Sigmoid colon (tissue), 7 donors: ENCODE data around the gene NTMT2. TPM values are rescaled to one million over a fixed set of nuclear protein-coding genes. Genes with fewer than 3 reads are reported as not detected.

Source experiments
- DNase-seq: peaks from one replicate; pipeline ENCODE4 v3.0.0-alpha.2; 2019
- H3K27ac ChIP-seq, 4 donors: fragments of 200-600 bp; sonication (generic); one replicate each; pipeline ENCODE4 v1.5.1; 2016 to 2019; ENCODE audit warnings: mild to moderate bottlenecking in 1 of 4
- H3K27me3 ChIP-seq, 3 donors: fragments of 200-600 bp; sonication (generic); one replicate each; pipeline ENCODE4 v1.5.1; 2019; ENCODE audit warnings: mild to moderate bottlenecking in 1 of 3
- H3K36me3 ChIP-seq, 4 donors: fragments of 200-600 bp; sonication (generic); one replicate each; pipeline ENCODE4 v1.5.1; 2016 to 2019
- H3K4me1 ChIP-seq, 4 donors: fragments of 200-600 bp; sonication (generic); one replicate each; pipeline ENCODE4 v1.5.1; 2017 to 2019
- H3K4me3 ChIP-seq, 4 donors: fragments of 200-600 bp; sonication (generic); one replicate each; pipeline ENCODE4 v1.5.1; 2017 to 2019; ENCODE audit warnings: mild to moderate bottlenecking in 2 of 4, moderate library complexity in 1 of 4
- H3K9me3 ChIP-seq, 4 donors: fragments of 200-600 bp in 3 of 4; sonication (generic) in 3 of 4; one replicate each; pipeline versions ENCODE4 v1.5.1 to v1.6.1; 2013 to 2019
- EP300 ChIP-seq, 4 donors: sonication (generic); formaldehyde crosslinking; IDR thresholded peaks; one replicate each; pipeline ENCODE4 v1.6.1; 2017; ENCODE audit warnings: antibody characterized with exemption in 4 of 4
- POLR2A ChIP-seq, 2 donors: fragments of 450-650 bp; IDR thresholded peaks; one replicate each; pipeline ENCODE4 v1.6.1; 2016; ENCODE audit warnings: antibody characterized with exemption in 2 of 2, mild to moderate bottlenecking in 2 of 2, moderate library complexity in 2 of 2
- POLR2AphosphoS5 ChIP-seq, 4 donors: sonication (generic); formaldehyde crosslinking; IDR thresholded peaks; one replicate each; pipeline ENCODE4 v1.6.1; 2017; ENCODE audit warnings: antibody characterized with exemption in 4 of 4
- WGBS, 2 donors: extraction: QIAGEN DNeasy Blood & Tissue Kit; methylation state at CpG; one replicate each; pipeline ENCODE4 v1.1.7; 2013; 5-methylcytosine and 5-hydroxymethylcytosine counted together
- intact Hi-C: fragments of 100-400 bp; cut with DNase I; formaldehyde crosslinking; loops from one replicate; pipeline ENCODE4 v1.15.1; 2023
- polyA plus RNA-seq, 3 donors: library from polyadenylated mRNA; stranded (reverse); fragments of 200-250 nt; gene quantifications; one replicate each; pipeline ENCODE4 v1.2.3, GENCODE V29; 2013
- total RNA-seq, 4 donors: library from RNA; depleted of rRNA; stranded (reverse); fragments of >200 nt; gene quantifications; one replicate each; pipeline ENCODE4 v1.1.0, GENCODE V29; 2016
- TF ChIP-seq, protein P1 (sequence below), 4 experiments: fragments of 450-650 bp in 3 of 4; fragments of 200-600 bp in 1 of 4; IDR thresholded peaks; one replicate each; pipeline ENCODE4 v1.5.1; 2016 to 2019; ENCODE audit warnings: antibody characterized with exemption in 4 of 4, mild to moderate bottlenecking in 3 of 4, moderate library complexity in 2 of 4
- donor health status: healthy with polysubstance abuse.
- donor health status: Bipolar disorder and iron deficiency.
- donor health status: healthy.

NTMT2 gene
- total and polyA plus RNA-seq, 7 donors: not detected

DNA sequence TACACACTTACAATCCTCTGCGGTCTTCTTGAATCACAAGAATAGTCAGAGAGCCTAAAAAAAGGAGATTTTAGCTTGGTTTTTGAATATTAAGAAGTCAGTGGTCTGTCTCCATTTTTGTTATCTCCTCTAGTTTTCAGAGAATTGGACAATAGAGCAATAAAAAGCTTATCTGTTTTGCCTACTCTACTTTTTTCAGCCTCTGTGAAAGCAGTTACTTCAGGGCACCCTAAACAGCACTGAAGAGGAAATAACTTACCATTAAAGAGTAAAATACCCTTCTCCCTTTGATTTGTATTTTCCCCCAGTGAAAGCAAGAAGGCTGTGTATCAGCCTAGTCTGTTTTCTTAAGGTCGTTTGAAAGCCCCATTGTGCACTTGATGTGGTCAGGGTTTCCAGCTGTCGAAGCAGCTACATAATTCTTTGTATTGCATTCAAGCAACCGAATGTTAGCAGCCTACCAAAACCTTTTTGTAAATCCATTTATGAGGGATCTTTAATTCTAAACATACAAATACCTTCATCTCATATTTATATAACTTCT is 1.0 kb downstream of the NTMT2 start:
- intact Hi-C loops: no loop called here
- no peaks in the 10 kb centered on the region for H3K9me3 ChIP-seq
- no peak overlapping the region for H3K27ac ChIP-seq
- H3K4me3 ChIP-seq: no peak overlapping the region
- WGBS, 2 donors: 23 to 37% methylated on average over 4 of the region's 4 CpGs
- no peak for DNase-seq
- no peaks in the 10 kb centered on the region for H3K27me3 ChIP-seq
- H3K36me3 ChIP-seq: no peaks in the 10 kb centered on the region
- TF ChIP-seq POLR2AphosphoS5 (IDR thresholded peaks at IDR 0.05) (no peak), EP300 (IDR thresholded peaks at IDR 0.05) (no peak), POLR2A (IDR thresholded peaks at IDR 0.05) (no peak)
- TF ChIP-seq, protein P1, sequence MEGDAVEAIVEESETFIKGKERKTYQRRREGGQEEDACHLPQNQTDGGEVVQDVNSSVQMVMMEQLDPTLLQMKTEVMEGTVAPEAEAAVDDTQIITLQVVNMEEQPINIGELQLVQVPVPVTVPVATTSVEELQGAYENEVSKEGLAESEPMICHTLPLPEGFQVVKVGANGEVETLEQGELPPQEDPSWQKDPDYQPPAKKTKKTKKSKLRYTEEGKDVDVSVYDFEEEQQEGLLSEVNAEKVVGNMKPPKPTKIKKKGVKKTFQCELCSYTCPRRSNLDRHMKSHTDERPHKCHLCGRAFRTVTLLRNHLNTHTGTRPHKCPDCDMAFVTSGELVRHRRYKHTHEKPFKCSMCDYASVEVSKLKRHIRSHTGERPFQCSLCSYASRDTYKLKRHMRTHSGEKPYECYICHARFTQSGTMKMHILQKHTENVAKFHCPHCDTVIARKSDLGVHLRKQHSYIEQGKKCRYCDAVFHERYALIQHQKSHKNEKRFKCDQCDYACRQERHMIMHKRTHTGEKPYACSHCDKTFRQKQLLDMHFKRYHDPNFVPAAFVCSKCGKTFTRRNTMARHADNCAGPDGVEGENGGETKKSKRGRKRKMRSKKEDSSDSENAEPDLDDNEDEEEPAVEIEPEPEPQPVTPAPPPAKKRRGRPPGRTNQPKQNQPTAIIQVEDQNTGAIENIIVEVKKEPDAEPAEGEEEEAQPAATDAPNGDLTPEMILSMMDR (IDR thresholded peaks at IDR 0.05): no peak
- no peaks in the 10 kb centered on the region for H3K4me1 ChIP-seq

GRCh38 chr1:170149241-170149640 is 3.5 kb downstream of the NTMT2 start:
- WGBS, 2 donors: 72 to 87% methylated on average over 3 of the region's 3 CpGs
- intact Hi-C loops: no loop called here

GRCh38 chr1:170150016-170150415 is 4.3 kb downstream of the NTMT2 start:
- H3K9me3 ChIP-seq: peaks cover 0 to 3% (median 0%) of the 10 kb centered on the region in 4 donors
- H3K36me3 ChIP-seq: no peaks in the 10 kb centered on the region
- no peak overlapping the region for H3K27ac ChIP-seq
- intact Hi-C loops: no loop called here
- no peaks in the 10 kb centered on the region for H3K27me3 ChIP-seq
- DNase-seq: no peak
- TF ChIP-seq POLR2AphosphoS5 (IDR thresholded peaks at IDR 0.05) (no peak), POLR2A (IDR thresholded peaks at IDR 0.05) (no peak), EP300 (IDR thresholded peaks at IDR 0.05) (no peak)
- TF ChIP-seq, protein P1 (IDR thresholded peaks at IDR 0.05): no peak
- no peaks in the 10 kb centered on the region for H3K4me1 ChIP-seq
- no peak overlapping the region for H3K4me3 ChIP-seq
- WGBS, 2 donors: 49 to 70% methylated on average over 2 of the region's 2 CpGs

More at GRCh38 chr1:170149241-170149640, 3.5 kb downstream of the NTMT2 start:
- no peak overlapping the region for H3K27ac ChIP-seq
- DNase-seq: no peak
- peaks cover 0 to 3% (median 0%) of the 10 kb centered on the region in 4 donors for H3K9me3 ChIP-seq
- TF ChIP-seq POLR2AphosphoS5 (IDR thresholded peaks at IDR 0.05): no peak
- TF ChIP-seq EP300 (IDR thresholded peaks at IDR 0.05): no peak
- TF ChIP-seq POLR2A (IDR thresholded peaks at IDR 0.05): no peak
- TF ChIP-seq, protein P1 (IDR thresholded peaks at IDR 0.05): no peak
- H3K4me1 ChIP-seq: no peaks in the 10 kb centered on the region
- H3K36me3 ChIP-seq: no peaks in the 10 kb centered on the region
- no peak overlapping the region for H3K4me3 ChIP-seq
- H3K27me3 ChIP-seq: no peaks in the 10 kb centered on the region

DNA sequence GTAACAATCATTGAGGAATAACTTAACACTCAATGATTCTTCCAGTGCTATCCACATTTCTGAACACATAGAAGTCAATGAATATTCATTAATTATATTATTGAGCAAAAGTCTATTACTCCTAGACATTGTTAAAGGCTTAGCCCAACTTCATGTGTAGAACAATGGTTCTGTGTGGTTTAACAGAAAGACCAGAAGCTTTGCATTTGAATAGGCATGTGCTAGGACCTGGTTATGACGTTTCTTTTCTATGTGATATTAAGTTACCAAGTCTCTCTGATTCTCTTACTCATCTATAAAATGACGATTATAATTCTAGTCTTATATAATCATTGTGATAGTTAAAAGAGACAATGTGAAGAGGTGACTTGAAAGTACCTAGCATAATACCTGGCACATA is 5.2 kb downstream of the NTMT2 start:
- intact Hi-C loops: no loop called here
- Histone ChIP-seq H3K27me3 (no peaks in the 10 kb centered on the region), H3K27ac (no peak overlapping the region), H3K36me3 (no peaks in the 10 kb centered on the region), H3K4me3 (no peak overlapping the region), H3K9me3 (peaks cover 0 to 3% (median 0%) of the 10 kb centered on the region in 4 donors), H3K4me1 (no peaks in the 10 kb centered on the region)
- whole genome bisulfite sequencing, 2 donors: 86 to 88% methylated on average over 2 of the region's 2 CpGs
- TF ChIP-seq POLR2AphosphoS5 (IDR thresholded peaks at IDR 0.05) (no peak), EP300 (IDR thresholded peaks at IDR 0.05) (no peak), POLR2A (IDR thresholded peaks at IDR 0.05) (no peak)
- TF ChIP-seq, protein P1 (IDR thresholded peaks at IDR 0.05): no peak
- no peak for DNase-seq

DNA sequence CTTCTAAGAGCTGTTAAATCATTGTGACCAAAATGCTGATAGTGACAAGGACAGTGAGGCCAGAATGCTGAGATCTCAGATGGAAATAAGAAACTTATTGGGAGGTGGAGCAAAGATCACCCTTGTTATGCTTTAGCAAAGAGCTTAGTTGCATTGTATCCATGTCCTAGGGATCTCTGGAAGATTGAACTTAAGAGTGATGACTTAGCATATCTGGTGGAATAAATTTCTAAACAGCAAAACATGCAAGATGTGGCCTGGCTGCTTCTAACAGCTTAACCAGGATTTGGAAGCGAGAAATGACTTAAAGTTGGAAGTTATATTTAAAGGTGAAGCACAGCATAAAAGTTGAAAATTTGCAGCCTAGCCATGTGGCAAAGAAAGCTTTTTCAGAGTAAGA is 7.7 kb downstream of the NTMT2 start:
- no peak for TF ChIP-seq EP300 (IDR thresholded peaks at IDR 0.05)
- TF ChIP-seq, protein P1 (IDR thresholded peaks at IDR 0.05): no peak
- no peak for TF ChIP-seq POLR2A (IDR thresholded peaks at IDR 0.05)
- no peak for TF ChIP-seq POLR2AphosphoS5 (IDR thresholded peaks at IDR 0.05)
- Histone ChIP-seq H3K4me3 (no peak overlapping the region), H3K27ac (no peak overlapping the region), H3K4me1 (no peaks in the 10 kb centered on the region), H3K9me3 (peaks cover 0 to 3% (median 0%) of the 10 kb centered on the region in 4 donors), H3K27me3 (no peaks in the 10 kb centered on the region), H3K36me3 (no peaks in the 10 kb centered on the region)
- WGBS, 2 donors: 93 to 96% methylated on average over 1 of the region's 1 CpG
- intact Hi-C loops: no loop called here
- no peak for DNase-seq
